Type B pancreatic cell (in vitro differentiated cells): ENCODE measurements around the gene TMC1. TPM values are rescaled to one million over a fixed set of nuclear protein-coding genes. Genes with fewer than 3 reads are reported as not detected.
"Not testable (repeated sequence)": the region's sequence is repeated elsewhere in the genome, so short reads cannot be mapped to it uniquely, and the experiment has no call there.

Experiments
- DNase-seq: peaks from one replicate; pipeline ENCODE4 v3.0.0; 2021; ENCODE audit warnings: mixed read lengths; ENCODE audit not compliant: unreplicated experiment; ENCODE audit errors: extremely low spot score
- H3K27ac Mint-ChIP-seq: 2 replicates; pipeline ENCODE4 v1.8.0; 2021; ENCODE audit warnings: mild to moderate bottlenecking, mixed read lengths
- H3K27me3 Mint-ChIP-seq: 2 replicates; pipeline ENCODE4 v1.8.0; 2021; ENCODE audit warnings: mixed read lengths
- H3K36me3 Mint-ChIP-seq: 2 replicates; pipeline ENCODE4 v1.8.0; 2021; ENCODE audit warnings: mixed read lengths
- H3K4me1 Mint-ChIP-seq: one replicate; pipeline ENCODE4 v1.8.0; 2021; ENCODE audit warnings: mixed read lengths; ENCODE audit not compliant: unreplicated experiment
- H3K4me3 Mint-ChIP-seq: 2 replicates; pipeline ENCODE4 v1.8.0; 2021; ENCODE audit warnings: mild to moderate bottlenecking, mixed read lengths
- H3K9me3 Mint-ChIP-seq: 2 replicates; pipeline ENCODE4 v1.8.0; 2021; ENCODE audit warnings: mixed read lengths
- total RNA-seq: library from RNA; stranded (reverse); gene quantifications from 2 replicates; pipeline ENCODE4 v1.2.1, GENCODE V29; 2021; ENCODE audit warnings: low replicate concordance
- TF ChIP-seq, protein P1 (sequence below): fragments of 200-600 bp; sonication (generic); conservative IDR thresholded peaks from 2 replicates; pipeline ENCODE4 v1.5.0; 2021; ENCODE audit warnings: antibody characterized with exemption, mild to moderate bottlenecking

TMC1 gene
- total RNA-seq, 1 donor from 2014 or later: not detected

DNA sequence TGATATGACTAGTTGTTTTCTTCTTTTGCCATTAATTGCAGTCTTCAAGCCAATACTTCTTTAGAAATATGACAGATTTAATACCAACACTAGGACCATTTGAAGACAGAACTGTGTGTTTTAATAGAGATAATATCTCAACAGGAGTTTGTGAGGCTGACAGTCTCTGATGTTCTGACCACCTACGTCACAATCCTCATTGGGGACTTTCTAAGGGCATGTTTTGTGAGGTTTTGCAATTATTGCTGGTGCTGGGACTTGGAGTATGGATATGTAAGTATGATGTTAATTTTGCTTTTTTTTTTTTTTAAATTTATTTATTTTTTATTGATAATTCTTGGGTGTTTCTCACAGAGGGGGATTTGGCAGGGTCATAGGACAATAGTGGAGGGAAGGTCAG lies 283.8 kb downstream of the TMC1 start:
- no peak for DNase-seq
- Mint-ChIP-seq H3K9me3 (no peaks in the 10 kb centered on the region), H3K4me3 (no peak overlapping the region), H3K27ac (no peak overlapping the region), H3K36me3 (no peaks in the 10 kb centered on the region), H3K27me3 (no peaks in the 10 kb centered on the region), H3K4me1 (no peaks in the 10 kb centered on the region)
- TF ChIP-seq, protein P1, sequence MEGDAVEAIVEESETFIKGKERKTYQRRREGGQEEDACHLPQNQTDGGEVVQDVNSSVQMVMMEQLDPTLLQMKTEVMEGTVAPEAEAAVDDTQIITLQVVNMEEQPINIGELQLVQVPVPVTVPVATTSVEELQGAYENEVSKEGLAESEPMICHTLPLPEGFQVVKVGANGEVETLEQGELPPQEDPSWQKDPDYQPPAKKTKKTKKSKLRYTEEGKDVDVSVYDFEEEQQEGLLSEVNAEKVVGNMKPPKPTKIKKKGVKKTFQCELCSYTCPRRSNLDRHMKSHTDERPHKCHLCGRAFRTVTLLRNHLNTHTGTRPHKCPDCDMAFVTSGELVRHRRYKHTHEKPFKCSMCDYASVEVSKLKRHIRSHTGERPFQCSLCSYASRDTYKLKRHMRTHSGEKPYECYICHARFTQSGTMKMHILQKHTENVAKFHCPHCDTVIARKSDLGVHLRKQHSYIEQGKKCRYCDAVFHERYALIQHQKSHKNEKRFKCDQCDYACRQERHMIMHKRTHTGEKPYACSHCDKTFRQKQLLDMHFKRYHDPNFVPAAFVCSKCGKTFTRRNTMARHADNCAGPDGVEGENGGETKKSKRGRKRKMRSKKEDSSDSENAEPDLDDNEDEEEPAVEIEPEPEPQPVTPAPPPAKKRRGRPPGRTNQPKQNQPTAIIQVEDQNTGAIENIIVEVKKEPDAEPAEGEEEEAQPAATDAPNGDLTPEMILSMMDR: no peak

DNA sequence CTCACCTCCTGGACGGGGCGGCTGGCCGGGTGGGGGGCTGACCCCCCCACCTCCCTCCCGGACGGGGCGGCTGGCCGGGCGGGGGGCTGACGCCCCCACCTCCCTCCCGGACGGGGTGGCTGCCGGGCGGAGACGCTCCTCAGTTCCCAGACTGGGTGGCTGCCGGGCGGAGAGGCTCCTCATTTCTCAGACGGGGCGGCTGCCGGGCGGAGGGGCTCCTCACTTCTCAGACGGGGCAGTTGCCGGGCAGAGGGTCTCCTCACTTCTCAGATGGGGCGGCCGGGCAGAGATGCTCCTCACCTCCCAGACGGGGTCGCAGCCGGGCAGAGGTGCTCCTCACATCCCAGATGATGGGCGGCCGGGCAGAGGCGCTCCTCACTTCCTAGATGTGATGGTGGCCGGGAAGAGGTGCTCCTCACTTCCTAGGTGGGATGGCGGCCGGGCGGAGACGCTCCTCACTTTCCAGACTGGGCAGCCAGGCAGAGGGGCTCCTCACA lies 285.0 kb downstream of the TMC1 start:
- not testable (repeated sequence) for H3K27me3 Mint-ChIP-seq, H3K4me3 Mint-ChIP-seq, H3K4me1 Mint-ChIP-seq, H3K9me3 Mint-ChIP-seq, H3K27ac Mint-ChIP-seq, DNase-seq, H3K36me3 Mint-ChIP-seq

DNA sequence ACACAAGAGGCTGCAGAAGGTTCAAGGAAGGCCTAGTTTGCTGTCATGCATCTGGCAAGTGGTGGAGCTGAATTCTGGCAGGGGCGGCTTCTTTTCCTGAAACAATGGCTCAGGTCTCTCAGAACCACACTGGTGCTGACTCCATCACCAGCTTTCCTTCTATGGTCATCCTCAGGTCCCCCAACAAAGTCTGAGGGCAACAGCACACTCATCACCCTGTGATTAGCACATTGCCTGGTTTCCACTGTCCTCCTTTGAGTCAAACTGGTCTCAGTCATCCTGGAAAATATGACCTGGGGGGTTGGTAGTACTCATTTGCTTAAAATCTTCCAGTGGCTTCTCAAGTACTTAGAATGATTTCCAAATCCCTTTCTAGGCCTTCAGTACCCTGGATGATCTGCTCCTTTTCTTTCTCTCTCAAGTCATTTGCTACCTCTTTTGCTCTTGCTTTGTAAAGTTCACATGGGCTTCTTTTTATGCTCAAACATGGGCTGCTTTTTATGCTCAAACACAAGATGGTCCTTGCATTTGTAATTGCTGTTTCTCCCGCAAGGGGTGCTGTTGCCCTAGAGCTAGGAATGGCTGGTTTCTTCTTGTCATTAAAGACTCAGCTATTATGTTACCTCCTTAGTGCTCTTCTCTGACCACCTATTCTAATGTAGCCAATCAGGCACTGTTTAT lies 286.5 kb downstream of the TMC1 start:
- Mint-ChIP-seq H3K9me3 (no peaks in the 10 kb centered on the region), H3K4me3 (no peak overlapping the region), H3K27me3 (no peaks in the 10 kb centered on the region), H3K4me1 (no peaks in the 10 kb centered on the region), H3K36me3 (no peaks in the 10 kb centered on the region), H3K27ac (no peak overlapping the region)
- no peak for DNase-seq
- TF ChIP-seq, protein P1: peak; percentile 56

DNA sequence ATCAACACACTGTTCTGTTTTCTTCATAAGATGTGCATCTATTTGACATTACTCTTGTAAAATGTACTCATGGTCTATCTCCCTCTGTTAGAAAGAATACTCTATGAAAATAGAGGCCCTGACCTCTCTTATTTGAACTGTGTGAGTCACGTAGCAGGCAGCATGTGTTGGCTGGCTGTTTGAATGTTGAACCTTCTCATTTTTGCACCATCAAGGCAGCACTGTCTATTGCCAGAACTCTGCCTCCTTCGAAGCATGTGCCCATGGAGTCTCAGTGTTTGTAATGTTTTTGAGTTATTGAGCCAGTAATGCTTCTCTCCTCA lies 287.0 kb downstream of the TMC1 start:
- no peak overlapping the region for H3K4me3 Mint-ChIP-seq
- H3K9me3 Mint-ChIP-seq: no peaks in the 10 kb centered on the region
- H3K4me1 Mint-ChIP-seq: no peaks in the 10 kb centered on the region
- H3K27ac Mint-ChIP-seq: no peak overlapping the region
- H3K36me3 Mint-ChIP-seq: no peaks in the 10 kb centered on the region
- DNase-seq: no peak
- TF ChIP-seq, protein P1: no peak
- H3K27me3 Mint-ChIP-seq: no peaks in the 10 kb centered on the region

DNA sequence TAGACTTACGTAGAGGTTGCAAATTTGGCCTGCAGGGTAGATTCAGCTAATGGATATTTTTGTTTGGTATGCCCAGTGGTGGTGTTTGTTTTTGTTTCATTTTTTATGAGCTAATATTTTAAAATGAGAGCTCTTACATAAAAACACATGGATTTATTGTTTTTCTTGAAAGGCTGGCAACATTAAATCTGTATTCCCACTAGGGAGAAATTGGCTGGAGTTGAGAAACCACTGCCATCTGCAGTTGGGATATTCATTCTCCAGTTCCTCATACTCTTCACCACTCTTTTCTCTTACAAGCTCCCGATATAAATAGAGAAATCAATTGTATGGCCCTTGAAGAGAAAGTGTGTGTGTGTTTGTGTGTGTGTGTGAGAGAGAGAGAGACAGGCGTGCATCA lies 288.2 kb downstream of the TMC1 start:
- no peaks in the 10 kb centered on the region for H3K27me3 Mint-ChIP-seq
- no peak overlapping the region for H3K27ac Mint-ChIP-seq
- H3K36me3 Mint-ChIP-seq: no peaks in the 10 kb centered on the region
- no peak for DNase-seq
- H3K9me3 Mint-ChIP-seq: no peaks in the 10 kb centered on the region
- H3K4me1 Mint-ChIP-seq: no peaks in the 10 kb centered on the region
- no peak overlapping the region for H3K4me3 Mint-ChIP-seq
- TF ChIP-seq, protein P1: no peak

DNA sequence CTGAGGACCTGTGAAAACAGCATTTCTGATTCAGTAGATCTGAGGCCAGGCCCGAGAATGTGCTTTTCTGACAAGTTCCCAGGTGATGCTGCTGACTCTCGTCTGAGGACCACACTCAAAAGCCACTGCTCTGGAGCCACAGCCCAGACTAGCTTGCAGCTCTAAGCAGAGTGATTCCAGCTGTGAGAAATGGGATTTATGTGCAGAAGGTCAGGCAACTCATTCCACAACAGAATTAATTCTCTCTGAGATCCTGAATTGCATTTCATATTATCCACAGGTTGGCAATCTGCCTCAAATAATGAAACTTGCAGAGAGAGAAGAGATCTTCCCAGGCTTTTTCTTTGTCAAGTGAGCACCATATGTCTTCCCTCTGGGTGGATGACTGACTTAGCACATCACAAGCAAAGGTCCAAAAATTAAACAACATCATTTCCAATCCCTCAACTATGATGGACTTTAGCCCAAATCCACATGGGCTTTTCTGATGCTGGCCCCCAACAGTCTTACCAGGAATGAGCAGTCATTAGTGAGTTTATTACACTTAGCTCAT lies 291.2 kb downstream of the TMC1 start:
- H3K27me3 Mint-ChIP-seq: no peaks in the 10 kb centered on the region
- H3K27ac Mint-ChIP-seq: no peak overlapping the region
- H3K4me3 Mint-ChIP-seq: no peak overlapping the region
- no peak for DNase-seq
- no peaks in the 10 kb centered on the region for H3K36me3 Mint-ChIP-seq
- H3K9me3 Mint-ChIP-seq: no peaks in the 10 kb centered on the region
- TF ChIP-seq, protein P1: no peak
- H3K4me1 Mint-ChIP-seq: no peaks in the 10 kb centered on the region
